T-helper 2 cell treated with Interferon-gamma antibody and Interleukin-4, amounts not matched to agents 5 μg/mL and 100 μg/mL, for 36 hours (primary cell): Measurements from ENCODE around the gene KRT25.

Source experiments
- DNase-seq: peaks from one replicate; pipeline ENCODE4 v3.0.0; 2021; ENCODE audit warnings: low spot score
- H3K27ac Mint-ChIP-seq: one replicate; pipeline ENCODE4 v1.8.0; 2021; ENCODE audit warnings: mild to moderate bottlenecking, mixed read lengths
- H3K27me3 Mint-ChIP-seq: one replicate; pipeline ENCODE4 v1.8.0; 2021; ENCODE audit warnings: low read depth, mixed read lengths
- H3K36me3 Mint-ChIP-seq: one replicate; pipeline ENCODE4 v1.8.0; 2021; ENCODE audit warnings: low read depth, mixed read lengths
- H3K4me1 Mint-ChIP-seq: one replicate; pipeline ENCODE4 v1.8.0; 2021; ENCODE audit warnings: low read depth, mixed read lengths
- H3K4me3 Mint-ChIP-seq: one replicate; pipeline ENCODE4 v1.8.0; 2022; ENCODE audit warnings: mild to moderate bottlenecking, moderate library complexity, mixed read lengths
- H3K9me3 Mint-ChIP-seq: one replicate; pipeline ENCODE4 v1.8.0; 2021; ENCODE audit warnings: mixed read lengths

Gene KRT25

DNA sequence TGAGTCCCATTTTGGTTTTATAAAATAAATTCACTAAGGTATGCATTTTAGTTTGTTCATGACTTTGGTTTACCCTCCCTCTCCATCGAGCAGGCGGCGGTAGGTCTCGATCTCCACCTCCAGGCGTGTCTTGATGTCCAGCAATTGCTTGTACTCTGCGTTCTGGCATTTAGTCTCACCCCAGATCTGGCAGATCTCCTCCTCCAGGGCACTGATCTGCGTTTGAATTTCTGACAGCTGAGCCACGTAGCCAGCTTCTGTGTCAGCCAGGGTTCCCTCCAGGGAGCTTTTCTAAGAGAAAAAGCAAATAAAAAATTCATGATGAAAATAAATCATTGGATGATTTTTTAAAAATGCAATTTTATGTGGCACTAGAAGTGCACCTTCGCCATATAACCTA is 55.8 kb downstream of the KRT25 start:
- Mint-ChIP-seq H3K27ac (no peak overlapping the region), H3K4me3 (no peak overlapping the region), H3K9me3 (no peaks in the 10 kb centered on the region), H3K27me3 (peaks cover 43% of the 10 kb centered on the region), H3K36me3 (no peaks in the 10 kb centered on the region), H3K4me1 (no peaks in the 10 kb centered on the region)
- no peak for DNase-seq
